Germinal center (tissue), 1 donor: Measurements from ENCODE around the gene HSPB7.
"Not testable (repeated sequence)": the region's sequence is repeated elsewhere in the genome, so short reads cannot be mapped to it uniquely, and the experiment has no call there.

Experiments used
- DNase-seq: peaks from one replicate; pipeline ENCODE4 v3.0.0; 2012; ENCODE audit warnings: mixed read lengths, low spot score

Gene HSPB7

GRCh38 chr1:16017461-16018303 is at the start of gene HSPB7:
TSS of gene HSPB7 (minus strand) at chr1:16018043. CDS start at chr1:16017963, 80 bp downstream.
- no peak for DNase-seq

GRCh38 chr1:16067127-16067768 is 49.4 kb upstream of the HSPB7 start:
- no peak for DNase-seq

- DNase-seq: no peak
Measured at GRCh38 chr1:16066245-16066644, 48.4 kb upstream of the HSPB7 start.

GRCh38 chr1:16065269-16065576 is 47.4 kb upstream of the HSPB7 start:
- DNase-seq: no peak

GRCh38 chr1:16064536-16065268 is 46.9 kb upstream of the HSPB7 start:
- no peak for DNase-seq

- no peak for DNase-seq
Measured at GRCh38 chr1:16063921-16064320, 46.1 kb upstream of the HSPB7 start.

- DNase-seq: no peak
Measured at GRCh38 chr1:16063226-16063829, 45.5 kb upstream of the HSPB7 start.

GRCh38 chr1:16062687-16063075 is 44.8 kb upstream of the HSPB7 start:
- not testable (repeated sequence) for DNase-seq

GRCh38 chr1:16061989-16062686 is 44.3 kb upstream of the HSPB7 start:
- DNase-seq: not testable (repeated sequence)

- no peak for DNase-seq
Measured at GRCh38 chr1:16061266-16061665, 43.4 kb upstream of the HSPB7 start.

GRCh38 chr1:16058394-16059120 is 40.7 kb upstream of the HSPB7 start:
- DNase-seq: not testable (repeated sequence)

GRCh38 chr1:16057314-16057915 is 39.6 kb upstream of the HSPB7 start:
- not testable (repeated sequence) for DNase-seq

- not testable (repeated sequence) for DNase-seq
Measured at GRCh38 chr1:16056521-16056912, 38.7 kb upstream of the HSPB7 start.

GRCh38 chr1:16055613-16056520 is 38.0 kb upstream of the HSPB7 start:
- peak; percentile 92 for DNase-seq

- DNase-seq: no peak
Measured at GRCh38 chr1:16054598-16055540, 37.0 kb upstream of the HSPB7 start.

- DNase-seq: no peak
Measured at GRCh38 chr1:16053781-16054502, 36.1 kb upstream of the HSPB7 start.

- DNase-seq: not testable (repeated sequence)
Measured at GRCh38 chr1:16051949-16052348, 34.1 kb upstream of the HSPB7 start.

- DNase-seq: no peak
Measured at GRCh38 chr1:16051039-16051438, 33.2 kb upstream of the HSPB7 start.
